Endothelial cell of umbilical vein (primary cell): ENCODE results near the gene OR9G4. TPM values are rescaled to one million over a fixed set of nuclear protein-coding genes. Genes with fewer than 3 reads are reported as not detected.

Experiments
- Bru-seq: library from RNA; stranded (reverse); fragments of 400-500 nt; gene quantifications from one replicate; lab custom pipeline; 2021; lab: Mats Ljungman, UMichigan
- BruChase-seq, 2 experiments: library from RNA; stranded (reverse); fragments of 400-500 nt; gene quantifications; one replicate each; lab custom pipeline; 2021; lab: Mats Ljungman, UMichigan
- BruUV-seq: library from RNA; stranded (reverse); fragments of 400-500 nt; replicated peaks from 2 replicates; lab custom pipeline; 2021; lab: Mats Ljungman, UMichigan
- CTCF ChIA-PET: fragments of 300-600, 350-600 bp; sonication (Branson Sonifier 250); formaldehyde crosslinking; loops from one replicate; lab custom pipeline; 2021; ENCODE audit warnings: antibody characterized with exemption, inconsistent platforms; lab: Charles Lee
- POLR2A ChIA-PET: fragments of 300-600, 350-600 bp; sonication (Branson Sonifier 250); formaldehyde crosslinking; loops from one replicate; lab custom pipeline; 2021; ENCODE audit warnings: antibody characterized with exemption, inconsistent platforms; lab: Charles Lee
- DNase-seq: peaks from one replicate; pipeline ENCODE4 v3.0.0-alpha.2; 2011; ENCODE audit warnings: low read depth, low spot score
- FAIRE-seq: peaks from 2 replicates; lab custom pipeline; 2011; peaks lifted over from hg19 to GRCh38; lab: Jason Lieb, UNC
- H2AFZ ChIP-seq: 2 replicates; pipeline ENCODE4 v1.6.0; 2012; ENCODE audit warnings: low read depth, low read length, control low read depth, inconsistent platforms
- H3K27ac ChIP-seq: 2 replicates; pipeline ENCODE4 v1.5.1; 2011; ENCODE audit warnings: low read depth, mild to moderate bottlenecking, control low read depth, low read length, moderate library complexity; ENCODE audit not compliant: insufficient read depth
- H3K27me3 ChIP-seq, 2 experiments: 2 replicates each; pipeline versions ENCODE4 v1.6.0 to v1.6.1; 2011; ENCODE audit warnings: low read length in 2 of 2, mixed read lengths in 1 of 2; ENCODE audit not compliant: control insufficient read depth in 2 of 2, insufficient read depth in 2 of 2
- H3K36me3 ChIP-seq, 2 experiments: 2 replicates in 1 of 2; 3 replicates in 1 of 2; pipeline ENCODE4 v1.5.1; 2011; ENCODE audit warnings: low read length in 2 of 2, mild to moderate bottlenecking in 1 of 2, moderate library complexity in 1 of 2; ENCODE audit not compliant: control insufficient read depth in 2 of 2, insufficient read depth in 2 of 2; ENCODE audit errors: extremely low read depth in 1 of 2
- H3K4me1 ChIP-seq: 3 replicates; pipeline ENCODE4 v1.5.1; 2011; ENCODE audit warnings: mild to moderate bottlenecking, low read length; ENCODE audit not compliant: control insufficient read depth, insufficient read depth; ENCODE audit errors: extremely low read depth
- H3K4me2 ChIP-seq: 2 replicates; pipeline ENCODE4 v1.6.1; 2011; ENCODE audit warnings: low read length, control low read depth, mixed read lengths; ENCODE audit not compliant: insufficient read depth
- H3K4me3 ChIP-seq, 3 experiments: fragments of 200-600 bp in 1 of 3; sonication (generic), shearing (Covaris generic) in 1 of 3; replicated peaks in 1 of 3; 2 replicates each; pipeline ENCODE4 v1.5.1; 2011 to 2016; ENCODE audit warnings: control low read depth in 3 of 3, low read length in 3 of 3, mild to moderate bottlenecking in 2 of 3, inconsistent platforms in 1 of 3, low read depth in 1 of 3, moderate library complexity in 1 of 3; ENCODE audit not compliant: insufficient read depth in 1 of 3
- H3K79me2 ChIP-seq: 2 replicates; pipeline ENCODE4 v1.6.0; 2012; ENCODE audit warnings: low read length, inconsistent platforms; ENCODE audit not compliant: control insufficient read depth, insufficient read depth
- H3K9ac ChIP-seq: replicated peaks from 2 replicates; pipeline ENCODE3; 2011; ENCODE audit warnings: low read length, control low read depth; ENCODE audit not compliant: insufficient read depth; ENCODE audit errors: extremely low read depth
- H3K9me1 ChIP-seq: replicated peaks from 3 replicates; pipeline ENCODE4 v1.6.0; 2011; ENCODE audit warnings: mild to moderate bottlenecking, low read length; ENCODE audit not compliant: control insufficient read depth, insufficient read depth; ENCODE audit errors: extremely low read depth
- H3K9me3 ChIP-seq: replicated peaks from 2 replicates; pipeline ENCODE4 v1.5.1; 2012; ENCODE audit warnings: low read length, inconsistent platforms; ENCODE audit not compliant: control insufficient read depth, insufficient read depth
- H4K20me1 ChIP-seq: replicated peaks from 2 replicates; pipeline ENCODE3; 2011; ENCODE audit warnings: mild to moderate bottlenecking, low read length; ENCODE audit not compliant: control insufficient read depth, insufficient read depth; ENCODE audit errors: extremely low read depth
- CTCF ChIP-seq, 2 donors: IDR thresholded peaks; 1 replicate in 1 of 2; 2 replicates in 1 of 2; pipeline ENCODE4 v1.5.1; 2011; ENCODE audit warnings: low read length in 2 of 2, mild to moderate bottlenecking in 2 of 2, moderate library complexity in 2 of 2, control low read depth in 1 of 2, inconsistent platforms in 1 of 2, low read depth in 1 of 2; ENCODE audit not compliant: insufficient read depth in 1 of 2; ENCODE audit errors: extremely low read depth in 1 of 2
- FOS ChIP-seq: IDR thresholded peaks from 2 replicates; pipeline ENCODE4 v1.6.1; 2011; ENCODE audit warnings: mild to moderate bottlenecking, low read length, moderate library complexity, borderline replicate concordance; ENCODE audit not compliant: insufficient read depth
- MYC ChIP-seq: IDR thresholded peaks from one replicate; pipeline ENCODE4 v1.6.1; 2011; ENCODE audit warnings: mild to moderate bottlenecking, low read depth, low read length
- POLR2A ChIP-seq: IDR thresholded peaks from 2 replicates; pipeline ENCODE4 v1.6.1; 2012; ENCODE audit warnings: low read depth, mild to moderate bottlenecking, control low read depth, low read length
- POLR2AphosphoS5 ChIP-seq: IDR thresholded peaks from 2 replicates; pipeline ENCODE4 v1.6.1; 2012; ENCODE audit warnings: low read depth, mild to moderate bottlenecking, control low read depth, low read length, moderate library complexity; ENCODE audit not compliant: insufficient read depth
- dilution Hi-C: fragments of 300-500 bp; cut with MboI; formaldehyde crosslinking; loops from one replicate; pipeline ENCODE4 v1.15.0; 2019; ENCODE audit warnings: low sequenced_read_pairs; ENCODE audit not compliant: extremely low pct_ligation_motif_present
- intact Hi-C: fragments of 100-400 bp; cut with micrococcal nuclease; formaldehyde crosslinking; loops from one replicate; pipeline ENCODE4 v1.10.0; 2022
- long read RNA-seq: library from polyadenylated mRNA; stranded (forward); transcript quantifications from one replicate; pipeline ENCODE4 v2.0.0, GENCODE V29; 2021
- polyA minus RNA-seq, 3 experiments: library from RNA; depleted of rRNA, polyadenylated mRNA; stranded (reverse); fragments of >200 nt; gene quantifications; 1 replicate in 1 of 3; 2 replicates in 2 of 3; pipeline ENCODE4 v1.2.3, GENCODE V29; 2011
- polyA plus RNA-seq, 4 experiments: library from polyadenylated mRNA; depleted of rRNA in 3 of 4; stranded (reverse) in 3 of 4; unstranded in 1 of 4; fragments of >200 nt; gene quantifications; 2 replicates each; pipeline versions ENCODE4 v1.2.1 to v1.2.3, GENCODE V29; 2011 to 2012; ENCODE audit warnings: missing spikeins in 1 of 4
- total RNA-seq: library from RNA; stranded (reverse); gene quantifications from 2 replicates; pipeline ENCODE4 v1.2.3, GENCODE V29; 2021

The OR9G4 gene
- total RNA-seq (not detected in 2 replicates), polyA plus RNA-seq (not detected in 2 replicates), polyA minus RNA-seq (not detected in 2 replicates), Bru-seq, nascent RNA (not detected), BruChase-seq, experiment 1, labeled RNA remaining after a 6-hour chase (not detected), BruChase-seq, experiment 2, labeled RNA remaining after a 2-hour chase (not detected)
- polyA plus RNA-seq (2011; cell fraction: cytosol; rRNA removed): not detected in 2 replicates
- not detected in 2 replicates for polyA plus RNA-seq (2011; cell fraction: nucleus; rRNA removed)
- polyA plus RNA-seq (2012): not detected in 2 replicates
- polyA minus RNA-seq (2011; cell fraction: cytosol; rRNA and poly(A)+ RNA removed): not detected
- not detected in 2 replicates for polyA minus RNA-seq (2011; cell fraction: nucleus; rRNA and poly(A)+ RNA removed)
- long read RNA-seq: 0 reads

GRCh38 chr11:56748597-56748996, at the start of gene OR9G4:
OR9G4 (minus strand) TSS chr11:56748697; CDS start chr11:56743766, 4,931 bp downstream.
- Histone ChIP-seq H3K27ac (no peak within 1 kb of the TSS), H3K36me3 (no peaks in the 10 kb centered on the region), H3K4me2 (no peak within 1 kb of the TSS), H4K20me1 (no peaks in the 10 kb centered on the region), H2AFZ (no peak within 1 kb of the TSS), H3K4me1 (no peaks in the 10 kb centered on the region), H3K4me3 (no peak within 1 kb of the TSS), H3K9ac (no peak within 1 kb of the TSS), H3K9me1 (no peaks in the 10 kb centered on the region), H3K9me3 (peaks cover 8% of the 10 kb centered on the region), H3K27me3 (no peaks in the 10 kb centered on the region), H3K79me2 (no peaks in the 10 kb centered on the region)
- FAIRE-seq: no peak
- dilution Hi-C loops: no loop called here
- DNase-seq: no peak
- no TSS peak for BruUV-seq
- ChIA-PET POLR2A (no interaction called here), CTCF (no interaction called here)
- intact Hi-C loops: no loop called here
- TF ChIP-seq FOS: no peak
- no peak for TF ChIP-seq MYC
- no peak for TF ChIP-seq POLR2AphosphoS5
- no peak for TF ChIP-seq POLR2A
- TF ChIP-seq CTCF (IDR thresholded peaks at IDR 0.05; ENCODE audit: extremely low read depth in 1 of 2, insufficient read depth in 1 of 2, low read depth in 1 of 2, low read length in 2 of 2): no peak
